ENCODE results near the gene SELENOT. TPM values are rescaled to one million over a fixed set of nuclear protein-coding genes. Genes with fewer than 3 reads are reported as not detected.

Gene SELENOT
- total RNA-seq, 1 donor from 2014 or later, result 49.2 TPM

- Mint-ChIP-seq H3K27me3 (ENCODE audit: low read depth) (no peaks in the 10 kb centered on the region), H3K9me3 (no peaks in the 10 kb centered on the region), H3K4me1 (peaks cover 52% of the 10 kb centered on the region), H3K27ac (peak overlapping the region; percentile 99), H3K4me3 (peak overlapping the region; percentile 93), H3K36me3 (no peaks in the 10 kb centered on the region)
- DNase-seq (ENCODE audit: low spot score in 2 of 2, unreplicated experiment in 2 of 2), result no peak
- no peak for TF ChIP-seq CTCF (IDR thresholded peaks at IDR 0.05; ENCODE audit: unreplicated experiment)
Measured at GRCh38 chr3:150602426-150603152, 532 bp upstream of the SELENOT start.

- Mint-ChIP-seq H3K27ac (peak overlapping the region; percentile 99), H3K4me3 (peak overlapping the region; percentile 93), H3K4me1 (peaks cover 55% of the 10 kb centered on the region), H3K9me3 (no peaks in the 10 kb centered on the region), H3K27me3 (ENCODE audit: low read depth) (no peaks in the 10 kb centered on the region), H3K36me3 (no peaks in the 10 kb centered on the region)
- no peak for TF ChIP-seq CTCF (IDR thresholded peaks at IDR 0.05; ENCODE audit: unreplicated experiment)
- DNase-seq (ENCODE audit: low spot score in 2 of 2, unreplicated experiment in 2 of 2), result no peak
Measured at GRCh38 chr3:150603980-150604319, 829 bp downstream of the SELENOT start.

GRCh38 chr3:150605998-150606641, 3.0 kb downstream of the SELENOT start:
- Mint-ChIP-seq H3K36me3 (peaks cover 2% of the 10 kb centered on the region), H3K27me3 (ENCODE audit: low read depth) (no peaks in the 10 kb centered on the region), H3K9me3 (no peaks in the 10 kb centered on the region), H3K27ac (peak overlapping the region; percentile 47), H3K4me1 (peaks cover 36% of the 10 kb centered on the region), H3K4me3 (no peak overlapping the region)
- no peak for DNase-seq (ENCODE audit: low spot score in 2 of 2, unreplicated experiment in 2 of 2)
- no peak for TF ChIP-seq CTCF (IDR thresholded peaks at IDR 0.05; ENCODE audit: unreplicated experiment)

GRCh38 chr3:150607267-150608065, 4.3 kb downstream of the SELENOT start:
- H3K4me3 Mint-ChIP-seq, result no peak overlapping the region
- no peaks in the 10 kb centered on the region for H3K27me3 Mint-ChIP-seq (ENCODE audit: low read depth)
- peaks cover 25% of the 10 kb centered on the region for H3K4me1 Mint-ChIP-seq

GRCh38 chr3:150609988-150610387, 6.9 kb downstream of the SELENOT start:
- Mint-ChIP-seq H3K36me3 (peaks cover 13% of the 10 kb centered on the region), H3K9me3 (peaks cover 4% of the 10 kb centered on the region), H3K4me1 (peaks cover 26% of the 10 kb centered on the region), H3K27ac (no peak overlapping the region), H3K4me3 (no peak overlapping the region), H3K27me3 (ENCODE audit: low read depth) (no peaks in the 10 kb centered on the region)
- DNase-seq (ENCODE audit: low spot score in 2 of 2, unreplicated experiment in 2 of 2), result no peak
- no peak for TF ChIP-seq CTCF (IDR thresholded peaks at IDR 0.05; ENCODE audit: unreplicated experiment)

More at GRCh38 chr3:150607267-150608065, 4.3 kb downstream of the SELENOT start:
- Mint-ChIP-seq H3K9me3 (no peaks in the 10 kb centered on the region), H3K27ac (peak overlapping the region; percentile 1), H3K36me3 (peaks cover 5% of the 10 kb centered on the region)
- no peak for DNase-seq (ENCODE audit: low spot score in 2 of 2, unreplicated experiment in 2 of 2)
- TF ChIP-seq CTCF (IDR thresholded peaks at IDR 0.05; ENCODE audit: unreplicated experiment), result no peak

Data from mesothelial cell of epicardium (in vitro differentiated cells).